ENCODE data around the gene RHCG. TPM values are rescaled to one million over a fixed set of nuclear protein-coding genes. Genes with fewer than 3 reads are reported as not detected.

The RHCG gene
- total RNA-seq, 1 experiment from 2014 or later, result 0.28 TPM

GRCh38 chr15:89459271-89460038 is 36.9 kb downstream of the RHCG start:
- H2BK12ac ChIP-seq (ENCODE audit: insufficient read length, low read depth, low read length), result no peak overlapping the region
- no peak overlapping the region for H3K56ac ChIP-seq (ENCODE audit: insufficient read length, low read depth, low read length)
- no peaks in the 10 kb centered on the region for H3K9me3 ChIP-seq (ENCODE audit: control insufficient read depth, low read depth, low read length)
- no peak overlapping the region for H3K27ac Mint-ChIP-seq
- H3T11ph ChIP-seq (ENCODE audit: low read length), result no peak overlapping the region
- H3K4me1 Mint-ChIP-seq, result peaks cover 31 to 41% of the 10 kb centered on the region in 2 experiments
- TF ChIP-seq, protein P1, sequence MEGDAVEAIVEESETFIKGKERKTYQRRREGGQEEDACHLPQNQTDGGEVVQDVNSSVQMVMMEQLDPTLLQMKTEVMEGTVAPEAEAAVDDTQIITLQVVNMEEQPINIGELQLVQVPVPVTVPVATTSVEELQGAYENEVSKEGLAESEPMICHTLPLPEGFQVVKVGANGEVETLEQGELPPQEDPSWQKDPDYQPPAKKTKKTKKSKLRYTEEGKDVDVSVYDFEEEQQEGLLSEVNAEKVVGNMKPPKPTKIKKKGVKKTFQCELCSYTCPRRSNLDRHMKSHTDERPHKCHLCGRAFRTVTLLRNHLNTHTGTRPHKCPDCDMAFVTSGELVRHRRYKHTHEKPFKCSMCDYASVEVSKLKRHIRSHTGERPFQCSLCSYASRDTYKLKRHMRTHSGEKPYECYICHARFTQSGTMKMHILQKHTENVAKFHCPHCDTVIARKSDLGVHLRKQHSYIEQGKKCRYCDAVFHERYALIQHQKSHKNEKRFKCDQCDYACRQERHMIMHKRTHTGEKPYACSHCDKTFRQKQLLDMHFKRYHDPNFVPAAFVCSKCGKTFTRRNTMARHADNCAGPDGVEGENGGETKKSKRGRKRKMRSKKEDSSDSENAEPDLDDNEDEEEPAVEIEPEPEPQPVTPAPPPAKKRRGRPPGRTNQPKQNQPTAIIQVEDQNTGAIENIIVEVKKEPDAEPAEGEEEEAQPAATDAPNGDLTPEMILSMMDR (conservative IDR thresholded peaks at IDR 0.05), result no peak
- no peak overlapping the region for H3K4ac ChIP-seq (ENCODE audit: low read depth, low read length)
- no peak overlapping the region for H2AFZ ChIP-seq (ENCODE audit: low read length)
- no peak overlapping the region for H3K23ac ChIP-seq (ENCODE audit: insufficient read length, low read depth, low read length)
- peaks cover 8% of the 10 kb centered on the region; the same call in 1 of the 2 replicates for H3K27me3 ChIP-seq (ENCODE audit: insufficient read depth, low read length)
- no peaks in the 10 kb centered on the region; a peak in 1 of 7 replicates for H3K36me3 Mint-ChIP-seq (ENCODE audit: insufficient read depth in 1 of 3, low read depth in 3 of 3)
- H3K79me1 ChIP-seq (ENCODE audit: insufficient read depth, low read depth, low read length, poor library complexity, severe bottlenecking), result no peaks in the 10 kb centered on the region
- no peak overlapping the region for H2AK5ac ChIP-seq (ENCODE audit: insufficient read length, low read length)
- no peak overlapping the region for H4K8ac ChIP-seq (replicated peaks; ENCODE audit: insufficient read length, low read depth, low read length)
- peaks cover 2 to 7% of the 10 kb centered on the region in 2 experiments; a peak in 2 of 5 replicates for H3K9me3 Mint-ChIP-seq
- H3K4me2 ChIP-seq (ENCODE audit: insufficient read depth, insufficient read length, low read length), result no peak overlapping the region
- H3K27ac ChIP-seq (ENCODE audit: insufficient read length, low read depth, low read length), result no peak overlapping the region
- H2BK120ac ChIP-seq (ENCODE audit: low read depth, low read length, poor library complexity, severe bottlenecking), result no peak overlapping the region
- H2BK5ac ChIP-seq (ENCODE audit: insufficient read length, low read length), result no peak overlapping the region
- H4K91ac ChIP-seq (ENCODE audit: insufficient read length, low read depth, low read length), result no peak overlapping the region
- no peak overlapping the region for H3K18ac ChIP-seq (ENCODE audit: insufficient read length, low read depth, low read length)
- no peaks in the 10 kb centered on the region for H4K20me1 ChIP-seq (ENCODE audit: control insufficient read depth, insufficient read depth, insufficient read length)
- peaks cover 73% of the 10 kb centered on the region for H3K27me3 Mint-ChIP-seq (ENCODE audit: low read depth)
- H2BK15ac ChIP-seq (ENCODE audit: low read depth, low read length), result no peak overlapping the region
- no peak overlapping the region for H4K5ac ChIP-seq (ENCODE audit: insufficient read length, low read depth, low read length)
- no peaks in the 10 kb centered on the region for H3K4me1 ChIP-seq (ENCODE audit: insufficient read depth, low read length)
- no peaks in the 10 kb centered on the region for H3K23me2 ChIP-seq (ENCODE audit: insufficient read length, low read depth, low read length, poor library complexity, severe bottlenecking)
- DNase-seq, result no peak
- H3K14ac ChIP-seq (ENCODE audit: insufficient read depth, low read length), result no peak overlapping the region
- no peak overlapping the region for H3K9ac ChIP-seq (ENCODE audit: extremely low read depth, insufficient read length, low read length)
- no peaks in the 10 kb centered on the region for H3K79me2 ChIP-seq (ENCODE audit: insufficient read depth, low read length)
- WGBS (ENCODE audit: extremely low coverage, insufficient read length, low lambda C conversion rate), result no CpG with 5 or more reads among the region's 2 CpGs
- no peak overlapping the region for H2BK20ac ChIP-seq (ENCODE audit: low read depth, low read length, poor library complexity, severe bottlenecking)
- H3K4me3 Mint-ChIP-seq, result no peak overlapping the region

Measured in H9 (cell line).